LNCAP (cell line): ENCODE data around the gene CYP1A1.

Experiments
- TF ChIP-seq, protein P1 (sequence below): fragments of 450-650 bp; IDR thresholded peaks from 2 replicates; pipeline ENCODE4 v1.5.1; 2017; ENCODE audit warnings: mild to moderate bottlenecking

The CYP1A1 gene

DNA sequence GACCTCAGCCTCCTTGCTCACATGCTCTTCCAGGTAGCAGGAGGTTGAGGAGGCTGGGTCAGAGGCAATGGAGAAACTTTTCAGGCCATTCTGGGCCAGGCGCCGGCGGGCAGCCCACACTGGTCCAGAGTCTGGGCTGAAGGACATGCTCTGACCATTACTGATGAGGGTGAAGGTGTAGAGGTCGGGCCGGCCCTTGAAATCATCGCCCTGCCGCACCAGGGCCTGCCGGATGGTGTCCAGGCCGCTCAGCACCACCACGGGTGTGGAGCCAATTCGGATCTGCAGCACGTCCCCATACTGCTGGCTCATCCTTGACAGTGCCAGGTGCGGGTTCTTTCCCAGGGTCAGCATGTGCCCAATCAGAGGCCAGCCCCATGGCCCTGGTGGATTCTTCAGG is 2.7 kb downstream of the CYP1A1 start:
- TF ChIP-seq, protein P1, sequence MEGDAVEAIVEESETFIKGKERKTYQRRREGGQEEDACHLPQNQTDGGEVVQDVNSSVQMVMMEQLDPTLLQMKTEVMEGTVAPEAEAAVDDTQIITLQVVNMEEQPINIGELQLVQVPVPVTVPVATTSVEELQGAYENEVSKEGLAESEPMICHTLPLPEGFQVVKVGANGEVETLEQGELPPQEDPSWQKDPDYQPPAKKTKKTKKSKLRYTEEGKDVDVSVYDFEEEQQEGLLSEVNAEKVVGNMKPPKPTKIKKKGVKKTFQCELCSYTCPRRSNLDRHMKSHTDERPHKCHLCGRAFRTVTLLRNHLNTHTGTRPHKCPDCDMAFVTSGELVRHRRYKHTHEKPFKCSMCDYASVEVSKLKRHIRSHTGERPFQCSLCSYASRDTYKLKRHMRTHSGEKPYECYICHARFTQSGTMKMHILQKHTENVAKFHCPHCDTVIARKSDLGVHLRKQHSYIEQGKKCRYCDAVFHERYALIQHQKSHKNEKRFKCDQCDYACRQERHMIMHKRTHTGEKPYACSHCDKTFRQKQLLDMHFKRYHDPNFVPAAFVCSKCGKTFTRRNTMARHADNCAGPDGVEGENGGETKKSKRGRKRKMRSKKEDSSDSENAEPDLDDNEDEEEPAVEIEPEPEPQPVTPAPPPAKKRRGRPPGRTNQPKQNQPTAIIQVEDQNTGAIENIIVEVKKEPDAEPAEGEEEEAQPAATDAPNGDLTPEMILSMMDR = no peak

GRCh38 chr15:74716651-74717050 is 8.7 kb downstream of the CYP1A1 start:
- TF ChIP-seq, protein P1 = no peak

- TF ChIP-seq, protein P1 = no peak
These were observed 13.0 kb downstream of the CYP1A1 start for GRCh38 chr15:74712311-74712710.

DNA sequence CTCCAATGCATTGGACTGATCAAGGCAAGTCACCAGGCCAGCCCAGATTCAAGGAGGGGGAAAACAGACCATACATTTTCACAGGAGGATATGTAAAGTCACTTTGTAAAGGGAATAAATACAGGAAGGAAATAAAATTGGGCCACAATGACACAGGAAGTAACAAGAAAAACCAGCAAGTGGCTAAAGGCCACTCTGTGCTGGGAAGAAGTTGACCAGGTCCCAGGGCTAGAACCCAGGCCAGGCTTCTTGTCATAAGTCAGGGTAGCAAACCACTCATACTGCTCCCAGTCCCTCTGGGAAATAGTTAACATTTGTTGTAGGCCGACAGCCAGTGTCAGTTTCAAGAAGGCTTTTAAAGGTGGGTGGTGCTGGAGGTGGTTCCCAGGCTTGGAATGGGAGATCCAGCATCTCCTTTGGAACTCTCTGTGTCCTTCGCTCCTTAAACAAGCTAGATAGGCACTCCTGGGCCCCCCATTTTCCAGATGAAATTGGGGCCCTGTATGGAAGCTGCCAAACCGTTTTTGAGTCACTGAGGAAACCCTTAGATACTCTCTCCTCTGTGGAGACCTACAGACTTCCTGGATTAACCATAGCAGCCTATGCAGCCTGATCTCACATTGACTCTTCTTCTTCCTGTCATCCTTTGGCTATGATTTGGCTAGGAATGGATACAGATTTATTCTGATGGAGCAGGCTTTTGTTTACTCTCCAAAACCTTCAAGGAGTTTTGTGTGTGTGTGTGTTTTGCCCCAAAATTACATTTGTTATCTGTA is 14.8 kb downstream of the CYP1A1 start:
- TF ChIP-seq, protein P1 = no peak

- TF ChIP-seq, protein P1 = no peak
These were observed 15.4 kb downstream of the CYP1A1 start for GRCh38 chr15:74709892-74710291.

GRCh38 chr15:74709011-74709410 is 16.3 kb downstream of the CYP1A1 start:
- TF ChIP-seq, protein P1 = no peak

DNA sequence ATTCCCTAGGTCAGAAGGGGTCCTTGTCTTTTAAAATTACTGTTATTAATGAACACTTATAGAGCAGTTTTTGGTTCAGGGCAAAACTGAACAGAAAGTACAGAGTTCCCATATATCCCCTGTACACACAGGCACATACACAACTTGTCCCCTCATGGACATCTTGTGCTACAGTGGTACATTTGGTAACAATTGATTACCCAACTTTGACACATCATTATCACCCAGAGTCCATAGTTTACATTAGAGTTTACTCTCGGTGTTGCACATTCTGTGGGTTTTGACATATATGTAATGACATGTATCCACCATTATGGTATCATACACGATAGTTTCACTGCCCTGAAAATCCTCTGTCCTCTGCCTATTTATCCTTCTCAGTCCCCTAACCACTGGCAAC is 28.5 kb downstream of the CYP1A1 start:
- TF ChIP-seq, protein P1 = no peak

DNA sequence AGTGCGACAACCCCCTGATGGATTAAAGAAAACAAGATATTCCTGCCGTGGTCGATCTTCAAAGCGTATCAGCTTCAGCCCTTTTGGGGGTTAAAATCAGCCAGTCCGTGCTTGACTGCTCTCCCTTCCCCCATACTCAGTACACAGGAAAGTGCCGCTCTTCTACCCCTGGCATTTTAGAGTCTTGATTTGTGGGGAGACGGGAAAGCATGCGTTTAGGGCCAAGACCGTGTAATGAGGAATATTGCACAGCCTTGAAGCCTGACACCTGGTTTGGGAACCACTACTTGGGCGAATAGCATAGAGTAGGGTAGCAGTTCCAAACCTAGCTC is 29.0 kb downstream of the CYP1A1 start:
- TF ChIP-seq, protein P1 = no peak
